SU-DHL-6 (cell line): ENCODE data around the gene VIPR2.

ENCODE experiments used
- H2AFZ ChIP-seq: fragments of 200-600 bp; sonication (generic); 2 replicates; pipeline ENCODE4 v1.6.1; 2014; ENCODE audit warnings: low read depth, mild to moderate bottlenecking, moderate library complexity, mixed read lengths, antibody characterized with exemption, low read length; ENCODE audit not compliant: severe bottlenecking
- H3F3A ChIP-seq: fragments of 200-600 bp; shearing (Covaris generic); 2 replicates; pipeline ENCODE4 v1.6.0; 2016; ENCODE audit warnings: antibody characterized with exemption, mild to moderate bottlenecking; ENCODE audit not compliant: insufficient read depth
- H3K27ac ChIP-seq: fragments of 200-600 bp; sonication (generic); 2 replicates; pipeline ENCODE4 v1.5.1; 2016; ENCODE audit warnings: low read depth, mild to moderate bottlenecking, low read length, moderate library complexity, mixed read lengths
- H3K27me3 ChIP-seq: fragments of 200-600 bp; sonication (generic), shearing (Covaris generic); 2 replicates; pipeline ENCODE4 v1.6.0; 2014; ENCODE audit warnings: mild to moderate bottlenecking, low read length
- H3K36me3 ChIP-seq: fragments of 200-600 bp; sonication (generic); 2 replicates; pipeline ENCODE4 v1.6.1; 2014; ENCODE audit warnings: mild to moderate bottlenecking, low read length, mixed read lengths
- H3K4me2 ChIP-seq: fragments of 300-600, 200-600 bp; shearing (Covaris generic), sonication (generic); 2 replicates; pipeline ENCODE4 v1.6.0; 2014; ENCODE audit warnings: low read length, low read depth, mild to moderate bottlenecking; ENCODE audit not compliant: poor library complexity, severe bottlenecking
- H3K4me3 ChIP-seq: fragments of 200-600 bp; sonication (generic); 2 replicates; pipeline ENCODE4 v1.5.1; 2014; ENCODE audit warnings: antibody characterized with exemption, low read length, mild to moderate bottlenecking, mixed read lengths; ENCODE audit not compliant: insufficient read depth, poor library complexity, severe bottlenecking
- H3K79me2 ChIP-seq: fragments of 200-600 bp; sonication (generic); 2 replicates; pipeline ENCODE4 v1.6.1; 2014; ENCODE audit warnings: mild to moderate bottlenecking, low read length, moderate library complexity; ENCODE audit not compliant: insufficient read depth
- H3K9ac ChIP-seq: fragments of 200-600 bp; sonication (generic); 2 replicates; pipeline ENCODE4 v1.7.0; 2014; ENCODE audit warnings: mild to moderate bottlenecking, low read length
- H3K9me2 ChIP-seq: fragments of 200-600 bp; sonication (generic); replicated peaks from 2 replicates; pipeline ENCODE4 v1.6.1; 2014; ENCODE audit warnings: low read length; ENCODE audit not compliant: insufficient read depth
- H3K9me3 ChIP-seq: fragments of 200-600 bp; sonication (generic); 2 replicates; pipeline ENCODE4 v1.6.1; 2014; ENCODE audit warnings: low read length, mixed read lengths; ENCODE audit not compliant: insufficient read depth
- H4K20me1 ChIP-seq: fragments of 200-600 bp; sonication (generic); 2 replicates; pipeline ENCODE4 v1.6.1; 2014; ENCODE audit warnings: low read depth, mild to moderate bottlenecking, antibody characterized with exemption, low read length, moderate library complexity, mixed read lengths
- CTCF ChIP-seq: fragments of 200-600 bp; sonication (generic); IDR thresholded peaks from one replicate; pipeline ENCODE4 v1.5.1; 2017; ENCODE audit warnings: antibody characterized with exemption, mild to moderate bottlenecking, low read length, moderate library complexity; ENCODE audit not compliant: insufficient read depth, poor library complexity, severe bottlenecking
- EZH2phosphoT487 ChIP-seq: fragments of 200-600 bp; sonication (generic), shearing (Covaris generic); conservative IDR thresholded peaks from 2 replicates; pipeline ENCODE4 v1.6.1; 2018; ENCODE audit warnings: mild to moderate bottlenecking, antibody characterized with exemption, low read length, moderate library complexity, mixed read lengths

The VIPR2 gene

DNA sequence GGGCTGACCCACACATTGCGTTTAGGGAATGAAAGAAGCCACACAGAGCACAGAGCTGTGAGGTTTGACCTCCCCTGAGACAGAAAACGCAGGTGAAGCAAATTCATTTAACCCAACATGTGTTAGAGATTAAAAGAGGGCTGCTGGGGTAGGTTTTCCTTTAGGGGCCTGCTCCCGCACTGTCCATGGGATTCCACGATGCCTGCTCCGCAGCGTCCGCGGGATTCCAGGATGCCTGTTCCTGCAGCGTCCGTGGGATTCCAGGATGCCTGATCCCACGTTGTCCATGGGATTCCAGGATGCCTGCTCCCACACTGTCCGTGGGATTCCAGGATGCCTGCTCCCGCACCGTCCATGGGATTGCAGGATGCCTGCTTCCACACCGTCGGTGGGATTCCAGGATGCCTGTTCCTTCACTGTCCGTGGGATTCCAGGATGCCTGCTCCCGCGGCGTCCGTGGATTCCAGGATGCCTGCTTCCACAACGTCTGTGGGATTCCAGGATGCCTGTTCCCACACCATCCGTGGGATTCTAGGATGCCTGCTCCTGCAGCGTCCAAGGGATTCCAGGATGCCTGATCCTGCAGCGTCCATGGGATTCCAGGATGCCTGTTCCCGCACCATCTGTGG, 78.7 kb downstream of the VIPR2 start:
- Histone ChIP-seq H4K20me1 (no peaks in the 10 kb centered on the region), H3K36me3 (no peaks in the 10 kb centered on the region), H3K79me2 (no peaks in the 10 kb centered on the region), H3K9me3 (no peaks in the 10 kb centered on the region), H3F3A (no peaks in the 10 kb centered on the region), H3K27me3 (no peaks in the 10 kb centered on the region), H3K27ac (no peak overlapping the region), H3K9ac (no peak overlapping the region), H3K9me2 (no peaks in the 10 kb centered on the region), H2AFZ (no peak overlapping the region), H3K4me3 (no peak overlapping the region), H3K4me2 (no peak overlapping the region)
- TF ChIP-seq CTCF (no peak), EZH2phosphoT487 (no peak)

GRCh38 chr7:159064816-159065510, 79.7 kb downstream of the VIPR2 start:
- no peak for TF ChIP-seq EZH2phosphoT487
- TF ChIP-seq CTCF, result no peak
- Histone ChIP-seq H3K9me3 (no peaks in the 10 kb centered on the region), H3F3A (no peaks in the 10 kb centered on the region), H3K27me3 (no peaks in the 10 kb centered on the region), H3K27ac (no peak overlapping the region), H3K4me2 (no peak overlapping the region), H3K4me3 (no peak overlapping the region), H4K20me1 (no peaks in the 10 kb centered on the region), H3K9ac (no peak overlapping the region), H3K79me2 (no peaks in the 10 kb centered on the region), H3K9me2 (no peaks in the 10 kb centered on the region), H3K36me3 (no peaks in the 10 kb centered on the region), H2AFZ (no peak overlapping the region)

GRCh38 chr7:159064121-159064815, 80.4 kb downstream of the VIPR2 start:
- no peak overlapping the region for H2AFZ ChIP-seq
- no peak overlapping the region for H3K4me3 ChIP-seq
- no peaks in the 10 kb centered on the region for H3F3A ChIP-seq
- no peak overlapping the region for H3K4me2 ChIP-seq
- no peaks in the 10 kb centered on the region for H3K27me3 ChIP-seq
- no peaks in the 10 kb centered on the region for H3K79me2 ChIP-seq
- no peaks in the 10 kb centered on the region for H3K36me3 ChIP-seq
- no peak overlapping the region for H3K27ac ChIP-seq
- TF ChIP-seq EZH2phosphoT487 (no peak), CTCF (no peak)
- H4K20me1 ChIP-seq, result no peaks in the 10 kb centered on the region
- H3K9me3 ChIP-seq, result no peaks in the 10 kb centered on the region
- no peak overlapping the region for H3K9ac ChIP-seq
- H3K9me2 ChIP-seq, result no peaks in the 10 kb centered on the region
